Measurements from ENCODE around the gene ARHGAP26. TPM values are rescaled to one million over a fixed set of nuclear protein-coding genes. Genes with fewer than 3 reads are reported as not detected.

ARHGAP26 gene
- total RNA-seq, 2 donors from 2014 or later = 27.5 to 80.7 TPM

DNA sequence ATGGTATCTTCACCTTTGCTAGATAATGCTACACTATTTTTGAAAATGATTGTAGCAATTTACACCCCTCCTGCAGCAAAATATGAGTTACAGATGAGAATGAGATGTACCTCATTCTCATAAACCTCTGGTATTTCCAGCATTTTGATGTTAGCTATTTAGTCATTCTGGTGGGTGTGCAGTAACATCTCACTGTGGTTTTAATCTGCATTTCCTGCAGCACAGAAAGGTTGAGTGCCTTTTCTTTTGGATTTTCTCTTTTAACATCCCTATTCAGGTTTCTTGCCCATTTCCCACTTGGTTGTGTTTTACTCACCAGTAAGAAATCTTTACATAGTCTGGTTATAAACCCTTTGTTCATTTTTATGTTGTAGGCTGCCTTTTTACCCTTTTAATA is 427.1 kb downstream of the ARHGAP26 start:
- Histone ChIP-seq H3K4me3 (no peak overlapping the region), H3K4me1 (ENCODE audit: control insufficient read depth in 1 of 2, low read depth in 2 of 2) (peaks cover 2 to 6% of the 10 kb centered on the region in 2 donors)

GRCh38 chr5:143198332-143198731 is 428.2 kb downstream of the ARHGAP26 start:
- no peak overlapping the region for H3K4me3 ChIP-seq
- H3K36me3 ChIP-seq = no peaks in the 10 kb centered on the region
- H3K27me3 ChIP-seq (replicated peaks; ENCODE audit: insufficient read depth) = no peaks in the 10 kb centered on the region
- H3K4me1 ChIP-seq (ENCODE audit: control insufficient read depth in 1 of 2, low read depth in 2 of 2) = peaks cover 0 to 6% of the 10 kb centered on the region in 2 donors
- TF ChIP-seq, protein P1, sequence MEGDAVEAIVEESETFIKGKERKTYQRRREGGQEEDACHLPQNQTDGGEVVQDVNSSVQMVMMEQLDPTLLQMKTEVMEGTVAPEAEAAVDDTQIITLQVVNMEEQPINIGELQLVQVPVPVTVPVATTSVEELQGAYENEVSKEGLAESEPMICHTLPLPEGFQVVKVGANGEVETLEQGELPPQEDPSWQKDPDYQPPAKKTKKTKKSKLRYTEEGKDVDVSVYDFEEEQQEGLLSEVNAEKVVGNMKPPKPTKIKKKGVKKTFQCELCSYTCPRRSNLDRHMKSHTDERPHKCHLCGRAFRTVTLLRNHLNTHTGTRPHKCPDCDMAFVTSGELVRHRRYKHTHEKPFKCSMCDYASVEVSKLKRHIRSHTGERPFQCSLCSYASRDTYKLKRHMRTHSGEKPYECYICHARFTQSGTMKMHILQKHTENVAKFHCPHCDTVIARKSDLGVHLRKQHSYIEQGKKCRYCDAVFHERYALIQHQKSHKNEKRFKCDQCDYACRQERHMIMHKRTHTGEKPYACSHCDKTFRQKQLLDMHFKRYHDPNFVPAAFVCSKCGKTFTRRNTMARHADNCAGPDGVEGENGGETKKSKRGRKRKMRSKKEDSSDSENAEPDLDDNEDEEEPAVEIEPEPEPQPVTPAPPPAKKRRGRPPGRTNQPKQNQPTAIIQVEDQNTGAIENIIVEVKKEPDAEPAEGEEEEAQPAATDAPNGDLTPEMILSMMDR (IDR thresholded peaks at IDR 0.05) = no peak
- ATAC-seq (ENCODE audit: insufficient number of reproducible peaks, low FRiP score, low read depth) (no peak), DNase-seq (ENCODE audit: low spot score) (no peak)
- H3K27ac ChIP-seq = no peak overlapping the region
- H3K9me3 ChIP-seq = no peaks in the 10 kb centered on the region

More for the DNA sequence above, 427.1 kb downstream of the ARHGAP26 start:
- no peaks in the 10 kb centered on the region for H3K27me3 ChIP-seq (replicated peaks; ENCODE audit: insufficient read depth)
- no peak for ATAC-seq (ENCODE audit: insufficient number of reproducible peaks, low FRiP score, low read depth)
- H3K27ac ChIP-seq = no peak overlapping the region
- no peaks in the 10 kb centered on the region for H3K36me3 ChIP-seq
- TF ChIP-seq, protein P1 (IDR thresholded peaks at IDR 0.05) = no peak
- H3K9me3 ChIP-seq = no peaks in the 10 kb centered on the region
- DNase-seq (ENCODE audit: low spot score) = no peak

GRCh38 chr5:143199161-143199560 is 429.0 kb downstream of the ARHGAP26 start:
- Histone ChIP-seq H3K4me1 (ENCODE audit: control insufficient read depth in 1 of 2, low read depth in 2 of 2) (peaks cover 0 to 8% of the 10 kb centered on the region in 2 donors), H3K36me3 (no peaks in the 10 kb centered on the region), H3K27me3 (replicated peaks; ENCODE audit: insufficient read depth) (no peaks in the 10 kb centered on the region), H3K4me3 (no peak overlapping the region), H3K27ac (no peak overlapping the region), H3K9me3 (no peaks in the 10 kb centered on the region)
- TF ChIP-seq, protein P1 (IDR thresholded peaks at IDR 0.05) = no peak
- DNase-seq (ENCODE audit: low spot score) = no peak
- no peak for ATAC-seq (ENCODE audit: insufficient number of reproducible peaks, low FRiP score, low read depth)

DNA sequence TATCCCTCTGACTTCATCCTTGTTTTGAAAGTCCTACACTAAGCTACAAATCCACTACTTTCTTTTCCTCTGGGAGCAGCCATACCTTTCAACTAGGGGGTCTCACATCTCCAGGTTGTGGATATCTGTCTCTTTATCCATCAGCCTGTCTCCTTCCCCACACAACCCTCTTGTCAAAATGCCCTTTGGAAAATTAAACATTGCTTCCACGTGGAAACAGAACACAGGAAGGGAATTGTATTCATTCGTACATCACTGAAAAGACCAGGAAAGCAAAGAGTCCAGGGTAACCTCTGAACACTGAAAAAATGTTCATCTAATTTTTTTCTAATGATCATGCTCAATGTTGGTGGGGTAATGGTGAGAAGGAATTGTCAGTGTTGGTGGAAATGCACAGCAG is 429.7 kb downstream of the ARHGAP26 start:
- TF ChIP-seq, protein P1 (IDR thresholded peaks at IDR 0.05) = no peak
- DNase-seq (ENCODE audit: low spot score) (no peak), ATAC-seq (ENCODE audit: insufficient number of reproducible peaks, low FRiP score, low read depth) (no peak)
- Histone ChIP-seq H3K4me1 (ENCODE audit: control insufficient read depth in 1 of 2, low read depth in 2 of 2) (peaks cover 2 to 15% of the 10 kb centered on the region in 2 donors), H3K4me3 (no peak overlapping the region), H3K9me3 (no peaks in the 10 kb centered on the region), H3K27me3 (replicated peaks; ENCODE audit: insufficient read depth) (no peaks in the 10 kb centered on the region), H3K27ac (no peak overlapping the region), H3K36me3 (no peaks in the 10 kb centered on the region)

DNA sequence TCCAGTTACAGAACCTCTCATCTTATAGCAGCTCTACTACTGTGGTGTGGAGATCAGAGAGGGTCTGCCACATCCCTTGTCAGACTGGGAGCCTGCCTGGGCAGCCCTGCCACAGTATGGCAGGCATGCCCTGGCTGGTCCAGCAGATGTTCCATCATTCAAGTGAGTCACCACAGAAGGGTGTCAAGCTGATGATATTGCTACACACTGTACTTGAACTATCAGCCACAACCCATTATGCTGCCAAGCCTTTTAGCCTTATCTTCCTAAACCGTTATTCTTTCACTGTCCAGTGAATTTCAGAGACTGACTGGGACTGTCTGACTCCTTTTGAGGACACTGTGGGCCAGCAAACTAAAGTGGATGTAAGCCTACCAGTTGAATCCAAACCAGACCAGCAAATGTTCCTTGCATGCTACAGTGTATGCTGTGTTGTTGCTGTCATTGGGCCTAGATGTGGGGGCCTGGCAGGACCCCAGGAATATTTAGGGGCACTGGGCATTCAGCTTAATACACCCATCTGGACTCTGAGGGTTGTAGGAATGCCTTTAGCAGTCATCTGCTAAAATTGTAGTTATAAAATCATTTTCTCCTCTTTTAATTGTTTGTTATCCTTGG is 430.7 kb downstream of the ARHGAP26 start:
- no peak for DNase-seq (ENCODE audit: low spot score)

More for the DNA sequence above, 430.7 kb downstream of the ARHGAP26 start:
- Histone ChIP-seq H3K27ac (no peak overlapping the region), H3K36me3 (no peaks in the 10 kb centered on the region), H3K27me3 (replicated peaks; ENCODE audit: insufficient read depth) (no peaks in the 10 kb centered on the region), H3K9me3 (no peaks in the 10 kb centered on the region), H3K4me3 (no peak overlapping the region), H3K4me1 (ENCODE audit: control insufficient read depth in 1 of 2, low read depth in 2 of 2) (peaks cover 10 to 25% of the 10 kb centered on the region in 2 donors)
- ATAC-seq (ENCODE audit: insufficient number of reproducible peaks, low FRiP score, low read depth) = no peak
- TF ChIP-seq, protein P1 (IDR thresholded peaks at IDR 0.05) = no peak

Data from thoracic aorta (tissue), 2 donors.